GM12864 (cell line): Measurements from ENCODE around the gene TIA1.
"Not testable (repeated sequence)": the region's sequence is repeated elsewhere in the genome, so short reads cannot be mapped to it uniquely, and the experiment has no call there.

Experiments used
- DNase-seq: peaks from one replicate; pipeline ENCODE4 v3.0.0-alpha.2; 2011; ENCODE audit warnings: low read depth
- H3K4me3 ChIP-seq: 2 replicates; pipeline ENCODE4 v1.5.1; 2011; ENCODE audit warnings: mild to moderate bottlenecking, low read depth, low read length, control low read depth
- CTCF ChIP-seq: IDR thresholded peaks from 2 replicates; pipeline ENCODE4 v1.5.1; 2011; ENCODE audit warnings: low read depth, mild to moderate bottlenecking, moderate library complexity, low read length, control low read depth, inconsistent platforms; ENCODE audit errors: missing control alignments

Gene TIA1

GRCh38 chr2:70242552-70242951 is 5.9 kb downstream of the TIA1 start:
- TF ChIP-seq CTCF, result no peak
- no peak overlapping the region for H3K4me3 ChIP-seq

GRCh38 chr2:70241340-70241739 is 7.1 kb downstream of the TIA1 start:
- DNase-seq, result no peak

More at GRCh38 chr2:70242552-70242951, 5.9 kb downstream of the TIA1 start:
- no peak for DNase-seq

GRCh38 chr2:70240599-70240998 is 7.8 kb downstream of the TIA1 start:
- no peak for DNase-seq
- no peak overlapping the region for H3K4me3 ChIP-seq
- no peak for TF ChIP-seq CTCF

More at GRCh38 chr2:70241340-70241739, 7.1 kb downstream of the TIA1 start:
- TF ChIP-seq CTCF, result no peak
- H3K4me3 ChIP-seq, result no peak overlapping the region

- TF ChIP-seq CTCF, result no peak
- no peak for DNase-seq
- H3K4me3 ChIP-seq, result no peak overlapping the region
Measured at GRCh38 chr2:70233926-70234325, 14.5 kb downstream of the TIA1 start.

GRCh38 chr2:70226781-70227180 is 21.6 kb downstream of the TIA1 start:
- no peak for TF ChIP-seq CTCF
- H3K4me3 ChIP-seq, result no peak overlapping the region

GRCh38 chr2:70223305-70223704 is 25.1 kb downstream of the TIA1 start:
- DNase-seq, H3K4me3 ChIP-seq: not testable (repeated sequence)

More at GRCh38 chr2:70226781-70227180, 21.6 kb downstream of the TIA1 start:
- DNase-seq, result no peak

GRCh38 chr2:70214953-70215549 is 33.4 kb downstream of the TIA1 start:
- TF ChIP-seq CTCF, result no peak
- DNase-seq, result no peak
- no peak overlapping the region for H3K4me3 ChIP-seq
